Testis (tissue), 3 donors: Measurements from ENCODE around the gene AZU1. TPM values are rescaled to one million over a fixed set of nuclear protein-coding genes. Genes with fewer than 3 reads are reported as not detected.

ENCODE experiments used
- DNase-seq: peaks from one replicate; pipeline ENCODE4 v3.0.0-alpha.2; 2019
- H3K27ac ChIP-seq, 2 donors: fragments of 200-600 bp; sonication (generic); one replicate each; pipeline ENCODE4 v1.5.1; 2019
- H3K27me3 ChIP-seq: fragments of 200-600 bp; sonication (generic); one replicate; pipeline ENCODE4 v1.5.1; 2019
- H3K36me3 ChIP-seq: fragments of 200-600 bp; sonication (generic); one replicate; pipeline ENCODE4 v1.5.1; 2017; ENCODE audit warnings: low read depth; ENCODE audit errors: missing control alignments
- H3K4me1 ChIP-seq: fragments of 200-600 bp; sonication (generic); one replicate; pipeline ENCODE4 v1.5.1; 2019
- H3K4me3 ChIP-seq, 2 donors: fragments of 200-600 bp; sonication (generic); one replicate each; pipeline ENCODE4 v1.5.1; 2017 to 2019
- H3K9me3 ChIP-seq: fragments of 200-600 bp; sonication (generic); one replicate; pipeline ENCODE4 v1.5.1; 2017
- POLR2A ChIP-seq: fragments of 450-650 bp; IDR thresholded peaks from one replicate; pipeline ENCODE4 v1.6.1; 2017; ENCODE audit warnings: antibody characterized with exemption, mild to moderate bottlenecking, moderate library complexity
- WGBS, 2 donors: methylation state at CpG; one replicate each; pipeline ENCODE4 v1.1.5; 2018; 5-methylcytosine and 5-hydroxymethylcytosine counted together
- intact Hi-C: fragments of 100-400 bp; cut with DNase I; formaldehyde crosslinking; loops from one replicate; pipeline ENCODE4 v1.15.1; 2023; ENCODE audit warnings: low total_unique reads
- polyA plus RNA-seq: library from polyadenylated mRNA; stranded (reverse); fragments of 350-450 nt; fragmentation: Illumina TruSeq; extraction: RNeasy Lipid Tissue Mini Kit (QIAGEN cat#74804); gene quantifications from one replicate; pipeline ENCODE4 v1.2.3, GENCODE V29; 2014; ENCODE audit warnings: low read depth, low replicate concordance; ENCODE audit not compliant: insufficient read depth
- total RNA-seq, 2 donors: library from RNA; depleted of rRNA; stranded (reverse); fragments of >200 nt; gene quantifications; one replicate each; pipeline ENCODE4 v1.2.3, GENCODE V29; 2016
- TF ChIP-seq, protein P1 (sequence below), 3 experiments: fragments of 450-650 bp in 2 of 3; fragments of 200-600 bp in 1 of 3; sonication (generic) in 1 of 3; IDR thresholded peaks; one replicate each; pipeline ENCODE4 v1.5.1; 2016 to 2019; ENCODE audit warnings: antibody characterized with exemption in 3 of 3, mild to moderate bottlenecking in 2 of 3, moderate library complexity in 1 of 3

Gene AZU1
- total and polyA plus RNA-seq, 3 donors from 2014 or later = 1.4 to 5.8 (median 5.4) TPM

- peak within 1 kb of the TSS; percentile 37 to 55 for H3K4me3 ChIP-seq
- H3K27ac ChIP-seq = peak within 1 kb of the TSS; percentile 3 to 80
- H3K4me1 ChIP-seq = peaks cover 5% of the 10 kb centered on the region
- no peaks in the 10 kb centered on the region for H3K36me3 ChIP-seq
- intact Hi-C loops = no loop called here
- 28 to 34% methylated on average over 8 to 21 of the region's 24 CpGs for WGBS, 2 donors
- DNase-seq = peak; percentile 58
- no peaks in the 10 kb centered on the region for H3K9me3 ChIP-seq
- no peak for TF ChIP-seq POLR2A
- H3K27me3 ChIP-seq = no peaks in the 10 kb centered on the region
These were observed 31.5 kb downstream of the AZU1 start, which contains the start of gene CFD for GRCh38 chr19:858868-859843. CFD (plus strand) TSS chr19:859664; CDS start chr19:859690, 26 bp downstream.

DNA sequence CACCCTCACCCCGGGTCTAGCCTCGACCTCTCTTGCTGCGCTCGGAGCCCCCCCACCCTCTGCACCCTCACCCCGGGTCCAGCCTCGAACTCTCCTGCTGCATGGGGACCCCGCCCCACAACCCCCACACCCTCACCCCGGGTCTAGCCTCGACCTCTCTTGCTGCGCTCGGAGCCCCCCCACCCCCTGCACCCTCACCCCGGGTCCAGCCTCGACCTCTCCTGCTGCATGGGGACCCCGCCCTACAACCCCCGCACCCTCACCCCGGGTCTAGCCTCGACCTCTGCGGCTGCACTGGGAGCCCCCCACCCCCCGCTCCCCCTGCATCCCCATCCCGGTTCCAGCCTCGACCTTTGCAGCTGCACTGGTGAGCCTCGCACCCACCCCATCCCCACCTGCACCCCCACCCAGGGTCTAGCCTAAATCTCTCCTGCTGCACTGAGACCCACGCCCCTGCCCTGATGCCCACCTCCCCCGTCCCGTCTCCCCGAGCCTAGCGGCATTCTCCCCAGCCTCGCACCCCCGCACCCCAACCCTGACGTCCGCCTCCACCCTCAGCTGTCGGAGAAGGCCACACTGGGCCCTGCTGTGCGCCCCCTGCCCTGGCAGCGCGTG is 33.6 kb downstream of the AZU1 start:
- H3K9me3 ChIP-seq = no peaks in the 10 kb centered on the region
- peaks cover 5% of the 10 kb centered on the region for H3K4me1 ChIP-seq
- no peak overlapping the region for H3K4me3 ChIP-seq
- WGBS, 2 donors = 48 to 55% methylated on average over 7 to 23 of the region's 35 CpGs
- H3K27me3 ChIP-seq = no peaks in the 10 kb centered on the region
- no peaks in the 10 kb centered on the region for H3K36me3 ChIP-seq
- intact Hi-C loops = no loop called here
- H3K27ac ChIP-seq = no peak overlapping the region
- DNase-seq = no peak
- no peak for TF ChIP-seq POLR2A
- TF ChIP-seq, protein P1, sequence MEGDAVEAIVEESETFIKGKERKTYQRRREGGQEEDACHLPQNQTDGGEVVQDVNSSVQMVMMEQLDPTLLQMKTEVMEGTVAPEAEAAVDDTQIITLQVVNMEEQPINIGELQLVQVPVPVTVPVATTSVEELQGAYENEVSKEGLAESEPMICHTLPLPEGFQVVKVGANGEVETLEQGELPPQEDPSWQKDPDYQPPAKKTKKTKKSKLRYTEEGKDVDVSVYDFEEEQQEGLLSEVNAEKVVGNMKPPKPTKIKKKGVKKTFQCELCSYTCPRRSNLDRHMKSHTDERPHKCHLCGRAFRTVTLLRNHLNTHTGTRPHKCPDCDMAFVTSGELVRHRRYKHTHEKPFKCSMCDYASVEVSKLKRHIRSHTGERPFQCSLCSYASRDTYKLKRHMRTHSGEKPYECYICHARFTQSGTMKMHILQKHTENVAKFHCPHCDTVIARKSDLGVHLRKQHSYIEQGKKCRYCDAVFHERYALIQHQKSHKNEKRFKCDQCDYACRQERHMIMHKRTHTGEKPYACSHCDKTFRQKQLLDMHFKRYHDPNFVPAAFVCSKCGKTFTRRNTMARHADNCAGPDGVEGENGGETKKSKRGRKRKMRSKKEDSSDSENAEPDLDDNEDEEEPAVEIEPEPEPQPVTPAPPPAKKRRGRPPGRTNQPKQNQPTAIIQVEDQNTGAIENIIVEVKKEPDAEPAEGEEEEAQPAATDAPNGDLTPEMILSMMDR (IDR thresholded peaks at IDR 0.05) = no peak

GRCh38 chr19:861756-862580 is 34.3 kb downstream of the AZU1 start:
- H3K9me3 ChIP-seq = no peaks in the 10 kb centered on the region
- no peaks in the 10 kb centered on the region for H3K36me3 ChIP-seq
- TF ChIP-seq, protein P1 (IDR thresholded peaks at IDR 0.05) = no peak
- TF ChIP-seq POLR2A = no peak
- peak overlapping the region in 1 of 2 donors; percentile 5 for H3K4me3 ChIP-seq
- H3K27ac ChIP-seq = no peak overlapping the region
- intact Hi-C loops = no loop called here
- H3K27me3 ChIP-seq = no peaks in the 10 kb centered on the region
- peaks cover 5% of the 10 kb centered on the region for H3K4me1 ChIP-seq
- peak; percentile 68 for DNase-seq
- WGBS, 2 donors = 19 to 27% methylated on average over 39 to 58 of the region's 60 CpGs

GRCh38 chr19:862581-863314 is 35.1 kb downstream of the AZU1 start:
- Histone ChIP-seq H3K9me3 (no peaks in the 10 kb centered on the region), H3K36me3 (no peaks in the 10 kb centered on the region), H3K27me3 (no peaks in the 10 kb centered on the region), H3K4me3 (peak overlapping the region in 1 of 2 donors; percentile 5), H3K4me1 (peaks cover 5% of the 10 kb centered on the region), H3K27ac (no peak overlapping the region)
- 18 to 19% methylated on average over 20 to 45 of the region's 48 CpGs for WGBS, 2 donors
- intact Hi-C loops = no loop called here
- TF ChIP-seq, protein P1 (IDR thresholded peaks at IDR 0.05) = no peak
- TF ChIP-seq POLR2A = no peak
- peak; percentile 79 for DNase-seq
